CD4-positive, CD25-positive, alpha-beta regulatory T cell (primary cell): ENCODE measurements around the gene NUP210. TPM values are rescaled to one million over a fixed set of nuclear protein-coding genes. Genes with fewer than 3 reads are reported as not detected.

Experiments used
- ATAC-seq, 2 donors: fragments of 150-1000 bp; cut with Tn5 transposase; one replicate each; pipeline ENCODE4 v1.10.0; 2021; ENCODE audit warnings: low read depth in 2 of 2, moderate number of reproducible peaks in 2 of 2, moderate library complexity in 1 of 2
- DNase-seq, 3 donors: peaks; one replicate each; pipeline versions ENCODE4 v3.0.0 to v3.0.0-alpha.2; 2012 to 2022; ENCODE audit warnings: mixed read lengths in 1 of 3
- H3K27ac ChIP-seq: one replicate; pipeline ENCODE4 v1.7.0; 2013; ENCODE audit warnings: mild to moderate bottlenecking, low read length; ENCODE audit not compliant: insufficient read depth, poor library complexity, severe bottlenecking
- H3K27me3 ChIP-seq: one replicate; pipeline ENCODE4 v1.7.0; 2013; ENCODE audit warnings: low read length; ENCODE audit not compliant: control insufficient read depth, insufficient read depth
- H3K36me3 ChIP-seq: one replicate; pipeline ENCODE4 v1.7.0; 2013; ENCODE audit warnings: mild to moderate bottlenecking, low read length, moderate library complexity; ENCODE audit not compliant: control insufficient read depth, insufficient read depth
- H3K4me1 ChIP-seq: 2 replicates; pipeline ENCODE4 v1.7.0; 2013; ENCODE audit warnings: mild to moderate bottlenecking, low read length; ENCODE audit not compliant: insufficient read depth, control insufficient read depth, poor library complexity, severe bottlenecking
- H3K4me3 ChIP-seq: one replicate; pipeline ENCODE4 v1.7.0; 2013; ENCODE audit warnings: low read depth, mild to moderate bottlenecking, low read length, moderate library complexity
- H3K9me3 ChIP-seq, 2 experiments: 1 replicate in 1 of 2; 2 replicates in 1 of 2; pipeline ENCODE4 v1.7.0; 2013; ENCODE audit warnings: low read length in 2 of 2, mild to moderate bottlenecking in 1 of 2, moderate library complexity in 1 of 2; ENCODE audit not compliant: control insufficient read depth in 2 of 2
- H3K27ac Mint-ChIP-seq, 3 donors: one replicate each; pipeline ENCODE4 v1.8.0; 2020 to 2022; ENCODE audit warnings: mild to moderate bottlenecking in 3 of 3, mixed read lengths in 3 of 3, moderate library complexity in 2 of 3
- H3K27me3 Mint-ChIP-seq: one replicate; pipeline ENCODE4 v1.8.0; 2022; ENCODE audit warnings: mild to moderate bottlenecking, mixed read lengths
- H3K36me3 Mint-ChIP-seq: one replicate; pipeline ENCODE4 v1.8.0; 2020; ENCODE audit warnings: mixed read lengths
- H3K4me1 Mint-ChIP-seq, 4 donors: one replicate each; pipeline ENCODE4 v1.8.0; 2020 to 2022; ENCODE audit warnings: mixed read lengths in 4 of 4, mild to moderate bottlenecking in 1 of 4
- H3K4me3 Mint-ChIP-seq, 4 donors: one replicate each; pipeline ENCODE4 v1.8.0; 2020 to 2022; ENCODE audit warnings: mild to moderate bottlenecking in 4 of 4, mixed read lengths in 4 of 4, moderate library complexity in 3 of 4
- H3K9me3 Mint-ChIP-seq, 7 donors: one replicate each; pipeline ENCODE4 v1.8.0; 2020 to 2022; ENCODE audit warnings: mixed read lengths in 7 of 7, mild to moderate bottlenecking in 3 of 7, moderate library complexity in 2 of 7
- polyA plus RNA-seq, 4 donors: library from polyadenylated mRNA; unstranded; fragments of 300-500 nt; fragmentation: Illumina TruSeq; gene quantifications; one replicate each; pipeline ENCODE4 v1.2.3, GENCODE V29; 2021
- total RNA-seq: library from RNA; stranded (reverse); gene quantifications from one replicate; pipeline ENCODE4 v1.2.3, GENCODE V29; 2022

Gene NUP210
- total and polyA plus RNA-seq, 5 donors from 2014 or later: 42.4 to 125 (median 45.4) TPM

- H3K4me3 Mint-ChIP-seq: no peak overlapping the region
- DNase-seq (no peak), ATAC-seq (no peak)
- no peaks in the 10 kb centered on the region for H3K27me3 Mint-ChIP-seq
- peaks cover 12% of the 10 kb centered on the region for H3K36me3 ChIP-seq
- H3K4me1 Mint-ChIP-seq: peaks cover 13 to 69% (median 38%) of the 10 kb centered on the region in 4 donors
- H3K36me3 Mint-ChIP-seq: peaks cover 19% of the 10 kb centered on the region
- peaks cover 31% of the 10 kb centered on the region for H3K4me1 ChIP-seq
- no peak overlapping the region for H3K4me3 ChIP-seq
- no peaks in the 10 kb centered on the region for H3K27me3 ChIP-seq
- peaks cover 10 to 13% of the 10 kb centered on the region in 2 experiments for H3K9me3 ChIP-seq
- H3K27ac Mint-ChIP-seq: peak overlapping the region in 1 of 3 donors; percentile 69
- no peak overlapping the region for H3K27ac ChIP-seq
- peaks cover 0 to 9% (median 1%) of the 10 kb centered on the region in 7 donors for H3K9me3 Mint-ChIP-seq
Measured at GRCh38 chr3:13408890-13409289, 11.2 kb downstream of the NUP210 start.

- Mint-ChIP-seq H3K9me3 (peaks cover 0 to 9% (median 1%) of the 10 kb centered on the region in 7 donors), H3K36me3 (peaks cover 21% of the 10 kb centered on the region), H3K4me3 (no peak overlapping the region), H3K4me1 (peaks cover 13 to 60% (median 31%) of the 10 kb centered on the region in 4 donors), H3K27ac (peak overlapping the region in 2 of 3 donors; percentile 27 to 35), H3K27me3 (no peaks in the 10 kb centered on the region)
- Histone ChIP-seq H3K36me3 (peaks cover 14% of the 10 kb centered on the region), H3K9me3 (peaks cover 10 to 20% of the 10 kb centered on the region in 2 experiments), H3K4me3 (no peak overlapping the region), H3K27me3 (no peaks in the 10 kb centered on the region), H3K27ac (no peak overlapping the region), H3K4me1 (peaks cover 23% of the 10 kb centered on the region)
- DNase-seq: no peak
- ATAC-seq: no peak
Measured at GRCh38 chr3:13407926-13408325, 12.2 kb downstream of the NUP210 start.

- no peak for DNase-seq
Measured at GRCh38 chr3:13407475-13407874, 12.6 kb downstream of the NUP210 start.

DNA sequence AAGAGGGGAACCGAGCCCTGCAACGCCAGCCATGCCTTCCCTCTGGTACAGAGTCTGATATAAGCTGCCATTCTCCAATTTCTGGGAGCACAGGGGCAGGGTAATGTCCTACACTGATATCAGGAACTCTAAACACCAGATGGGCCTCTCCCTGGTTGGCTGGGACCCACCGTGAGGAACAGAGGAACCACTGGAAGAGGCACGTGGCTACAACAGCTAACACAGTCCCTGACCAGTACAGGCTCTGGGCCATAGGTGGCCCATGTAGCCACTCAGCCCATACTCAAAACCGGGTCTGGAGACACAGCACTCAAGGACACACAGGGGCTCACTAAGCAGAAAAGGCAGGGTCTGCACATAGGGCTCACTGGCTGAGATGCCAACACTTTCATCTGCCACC is 13.9 kb downstream of the NUP210 start:
- H3K27ac Mint-ChIP-seq: peak overlapping the region in 1 of 3 donors; percentile 86
- peaks cover 19% of the 10 kb centered on the region for H3K4me1 ChIP-seq
- H3K27me3 ChIP-seq: no peaks in the 10 kb centered on the region
- H3K4me3 Mint-ChIP-seq: no peak overlapping the region
- H3K36me3 Mint-ChIP-seq: peaks cover 27% of the 10 kb centered on the region
- H3K4me1 Mint-ChIP-seq: peaks cover 13 to 62% (median 34%) of the 10 kb centered on the region in 4 donors
- H3K9me3 ChIP-seq: peaks cover 10 to 20% of the 10 kb centered on the region in 2 experiments
- peaks cover 0 to 9% (median 1%) of the 10 kb centered on the region in 7 donors for H3K9me3 Mint-ChIP-seq
- no peak for ATAC-seq
- no peak for DNase-seq
- H3K36me3 ChIP-seq: peaks cover 15% of the 10 kb centered on the region
- H3K27ac ChIP-seq: no peak overlapping the region
- H3K4me3 ChIP-seq: no peak overlapping the region
- H3K27me3 Mint-ChIP-seq: no peaks in the 10 kb centered on the region

More at GRCh38 chr3:13407475-13407874, 12.6 kb downstream of the NUP210 start:
- no peaks in the 10 kb centered on the region for H3K27me3 ChIP-seq
- ATAC-seq: no peak
- H3K27ac Mint-ChIP-seq: peak overlapping the region; percentile 27 to 83 (median 35)
- peaks cover 24% of the 10 kb centered on the region for H3K36me3 Mint-ChIP-seq
- H3K4me1 ChIP-seq: peaks cover 23% of the 10 kb centered on the region
- H3K9me3 ChIP-seq: peaks cover 10 to 20% of the 10 kb centered on the region in 2 experiments
- peaks cover 13 to 60% (median 33%) of the 10 kb centered on the region in 4 donors for H3K4me1 Mint-ChIP-seq
- no peaks in the 10 kb centered on the region for H3K27me3 Mint-ChIP-seq
- H3K27ac ChIP-seq: no peak overlapping the region
- H3K9me3 Mint-ChIP-seq: peaks cover 0 to 9% (median 1%) of the 10 kb centered on the region in 7 donors
- H3K4me3 ChIP-seq: no peak overlapping the region
- no peak overlapping the region for H3K4me3 Mint-ChIP-seq
- peaks cover 15% of the 10 kb centered on the region for H3K36me3 ChIP-seq

DNA sequence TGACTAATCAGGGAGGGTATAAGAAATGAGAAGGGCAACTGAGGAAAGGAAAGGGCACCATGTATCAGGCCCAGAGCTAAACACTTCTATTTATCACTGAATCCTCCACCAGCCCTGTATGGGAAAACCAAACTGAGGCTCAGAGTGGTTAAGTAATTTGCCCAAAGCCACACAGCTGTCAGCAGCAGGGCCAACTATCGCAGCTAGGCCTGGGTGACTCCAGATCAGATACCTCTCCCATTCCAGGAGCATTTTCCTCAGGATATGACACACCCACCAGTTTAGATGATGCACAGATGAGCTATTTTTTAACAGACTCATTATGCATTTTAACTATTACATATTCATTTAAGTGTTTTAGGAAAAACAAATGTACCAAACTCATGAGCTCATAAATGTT is 14.5 kb downstream of the NUP210 start:
- no peak for ATAC-seq
- DNase-seq: no peak
- Mint-ChIP-seq H3K4me3 (no peak overlapping the region), H3K27me3 (no peaks in the 10 kb centered on the region), H3K27ac (peak overlapping the region; percentile 63 to 86 (median 73)), H3K4me1 (peaks cover 13 to 60% (median 33%) of the 10 kb centered on the region in 4 donors), H3K9me3 (peaks cover 0 to 9% (median 1%) of the 10 kb centered on the region in 7 donors), H3K36me3 (peaks cover 27% of the 10 kb centered on the region)
- Histone ChIP-seq H3K27me3 (no peaks in the 10 kb centered on the region), H3K9me3 (peaks cover 10 to 20% of the 10 kb centered on the region in 2 experiments), H3K36me3 (peaks cover 15% of the 10 kb centered on the region), H3K4me3 (no peak overlapping the region), H3K27ac (no peak overlapping the region), H3K4me1 (peaks cover 18% of the 10 kb centered on the region)

DNA sequence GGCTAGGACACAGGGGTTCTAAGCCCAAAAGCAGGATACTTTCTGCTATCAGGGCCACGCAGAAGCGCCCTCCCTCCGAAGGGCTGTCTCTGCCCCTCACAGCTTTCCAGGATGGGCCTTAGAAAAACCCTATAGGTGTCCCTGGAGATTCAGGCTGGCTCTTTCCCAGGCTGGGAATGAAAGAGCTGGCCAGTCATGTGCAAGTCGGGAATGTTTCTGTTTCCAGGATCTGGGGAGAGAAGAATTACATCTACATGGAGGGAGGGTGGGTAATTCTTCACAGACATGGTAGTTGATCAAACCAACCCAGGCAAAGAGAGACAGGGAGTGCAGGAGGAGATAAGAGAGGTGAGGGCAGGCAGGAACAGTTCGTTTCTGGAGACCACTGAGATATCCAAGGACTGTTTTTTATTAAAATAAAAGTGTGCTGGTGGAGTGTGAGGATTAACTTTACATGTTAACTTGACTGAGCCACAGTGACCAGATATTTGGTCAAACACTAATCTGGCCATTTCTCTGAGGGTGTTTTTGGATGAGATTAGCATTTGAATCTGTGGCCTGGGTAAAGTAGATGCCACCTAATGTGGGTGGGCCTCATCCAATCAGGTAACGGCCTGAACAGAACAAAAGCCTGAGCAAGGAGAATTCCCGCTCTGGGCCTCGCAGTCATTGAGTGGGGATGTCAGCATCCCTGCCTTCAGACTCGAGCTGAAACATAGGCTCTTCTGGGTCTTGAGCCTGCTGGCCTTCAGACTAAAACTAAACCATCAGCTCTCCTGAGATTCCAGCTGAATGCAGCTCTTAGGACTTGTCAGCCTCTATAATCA is 15.3 kb downstream of the NUP210 start:
- Histone ChIP-seq H3K4me3 (no peak overlapping the region), H3K27me3 (no peaks in the 10 kb centered on the region), H3K27ac (no peak overlapping the region), H3K4me1 (peaks cover 18% of the 10 kb centered on the region), H3K36me3 (peaks cover 15% of the 10 kb centered on the region), H3K9me3 (peaks cover 10 to 20% of the 10 kb centered on the region in 2 experiments)
- peak overlapping the region; percentile 37 to 86 (median 60) for H3K27ac Mint-ChIP-seq
- peaks cover 13 to 64% (median 34%) of the 10 kb centered on the region in 4 donors for H3K4me1 Mint-ChIP-seq
- ATAC-seq: no peak
- no peaks in the 10 kb centered on the region for H3K27me3 Mint-ChIP-seq
- H3K36me3 Mint-ChIP-seq: peaks cover 27% of the 10 kb centered on the region
- no peak for DNase-seq
- H3K9me3 Mint-ChIP-seq: peaks cover 0 to 9% (median 1%) of the 10 kb centered on the region in 7 donors
- H3K4me3 Mint-ChIP-seq: no peak overlapping the region

- H3K4me1 Mint-ChIP-seq: peaks cover 13 to 58% (median 34%) of the 10 kb centered on the region in 4 donors
- H3K27ac Mint-ChIP-seq: peak overlapping the region in 1 of 3 donors; percentile 65
- H3K27me3 ChIP-seq: no peaks in the 10 kb centered on the region
Measured at GRCh38 chr3:13403847-13404246, 16.3 kb downstream of the NUP210 start.

More at GRCh38 chr3:13403847-13404246, 16.3 kb downstream of the NUP210 start:
- H3K27me3 Mint-ChIP-seq: no peaks in the 10 kb centered on the region
- H3K36me3 ChIP-seq: peaks cover 19% of the 10 kb centered on the region
- DNase-seq: no peak
- peaks cover 9 to 20% of the 10 kb centered on the region in 2 experiments for H3K9me3 ChIP-seq
- ATAC-seq: no peak
- H3K27ac ChIP-seq: no peak overlapping the region
- peaks cover 18% of the 10 kb centered on the region for H3K4me1 ChIP-seq
- peaks cover 0 to 9% (median 1%) of the 10 kb centered on the region in 7 donors for H3K9me3 Mint-ChIP-seq
- no peak overlapping the region for H3K4me3 ChIP-seq
- peaks cover 23% of the 10 kb centered on the region for H3K36me3 Mint-ChIP-seq
- peak overlapping the region in 1 of 4 donors; percentile 10 for H3K4me3 Mint-ChIP-seq
